Endothelial cell of umbilical vein (primary cell): ENCODE data around the gene TMEM50B. TPM values are rescaled to one million over a fixed set of nuclear protein-coding genes. Genes with fewer than 3 reads are reported as not detected.

Experiments used
- BruUV-seq: library from RNA; stranded (reverse); fragments of 400-500 nt; replicated peaks from 2 replicates; lab custom pipeline; 2021; lab: Mats Ljungman, UMichigan
- CTCF ChIA-PET: fragments of 300-600, 350-600 bp; sonication (Branson Sonifier 250); formaldehyde crosslinking; loops from one replicate; lab custom pipeline; 2021; ENCODE audit warnings: antibody characterized with exemption, inconsistent platforms; lab: Charles Lee
- POLR2A ChIA-PET: fragments of 300-600, 350-600 bp; sonication (Branson Sonifier 250); formaldehyde crosslinking; loops from one replicate; lab custom pipeline; 2021; ENCODE audit warnings: antibody characterized with exemption, inconsistent platforms; lab: Charles Lee
- DNase-seq: peaks from one replicate; pipeline ENCODE4 v3.0.0-alpha.2; 2011; ENCODE audit warnings: low read depth, low spot score
- FAIRE-seq: peaks from 2 replicates; lab custom pipeline; 2011; peaks lifted over from hg19 to GRCh38; lab: Jason Lieb, UNC
- H2AFZ ChIP-seq: 2 replicates; pipeline ENCODE4 v1.6.0; 2012; ENCODE audit warnings: low read depth, low read length, control low read depth, inconsistent platforms
- H3K27ac ChIP-seq: 2 replicates; pipeline ENCODE4 v1.5.1; 2011; ENCODE audit warnings: low read depth, mild to moderate bottlenecking, control low read depth, low read length, moderate library complexity; ENCODE audit not compliant: insufficient read depth
- H3K27me3 ChIP-seq, 2 experiments: 2 replicates each; pipeline versions ENCODE4 v1.6.0 to v1.6.1; 2011; ENCODE audit warnings: low read length in 2 of 2, mixed read lengths in 1 of 2; ENCODE audit not compliant: control insufficient read depth in 2 of 2, insufficient read depth in 2 of 2
- H3K36me3 ChIP-seq, 2 experiments: 2 replicates in 1 of 2; 3 replicates in 1 of 2; pipeline ENCODE4 v1.5.1; 2011; ENCODE audit warnings: low read length in 2 of 2, mild to moderate bottlenecking in 1 of 2, moderate library complexity in 1 of 2; ENCODE audit not compliant: control insufficient read depth in 2 of 2, insufficient read depth in 2 of 2; ENCODE audit errors: extremely low read depth in 1 of 2
- H3K4me1 ChIP-seq: 3 replicates; pipeline ENCODE4 v1.5.1; 2011; ENCODE audit warnings: mild to moderate bottlenecking, low read length; ENCODE audit not compliant: control insufficient read depth, insufficient read depth; ENCODE audit errors: extremely low read depth
- H3K4me2 ChIP-seq: 2 replicates; pipeline ENCODE4 v1.6.1; 2011; ENCODE audit warnings: low read length, control low read depth, mixed read lengths; ENCODE audit not compliant: insufficient read depth
- H3K4me3 ChIP-seq, 3 experiments: fragments of 200-600 bp in 1 of 3; sonication (generic), shearing (Covaris generic) in 1 of 3; replicated peaks in 1 of 3; 2 replicates each; pipeline ENCODE4 v1.5.1; 2011 to 2016; ENCODE audit warnings: control low read depth in 3 of 3, low read length in 3 of 3, mild to moderate bottlenecking in 2 of 3, inconsistent platforms in 1 of 3, low read depth in 1 of 3, moderate library complexity in 1 of 3; ENCODE audit not compliant: insufficient read depth in 1 of 3
- H3K79me2 ChIP-seq: 2 replicates; pipeline ENCODE4 v1.6.0; 2012; ENCODE audit warnings: low read length, inconsistent platforms; ENCODE audit not compliant: control insufficient read depth, insufficient read depth
- H3K9ac ChIP-seq: replicated peaks from 2 replicates; pipeline ENCODE3; 2011; ENCODE audit warnings: low read length, control low read depth; ENCODE audit not compliant: insufficient read depth; ENCODE audit errors: extremely low read depth
- H3K9me1 ChIP-seq: replicated peaks from 3 replicates; pipeline ENCODE4 v1.6.0; 2011; ENCODE audit warnings: mild to moderate bottlenecking, low read length; ENCODE audit not compliant: control insufficient read depth, insufficient read depth; ENCODE audit errors: extremely low read depth
- H3K9me3 ChIP-seq: replicated peaks from 2 replicates; pipeline ENCODE4 v1.5.1; 2012; ENCODE audit warnings: low read length, inconsistent platforms; ENCODE audit not compliant: control insufficient read depth, insufficient read depth
- H4K20me1 ChIP-seq: replicated peaks from 2 replicates; pipeline ENCODE3; 2011; ENCODE audit warnings: mild to moderate bottlenecking, low read length; ENCODE audit not compliant: control insufficient read depth, insufficient read depth; ENCODE audit errors: extremely low read depth
- EZH2 ChIP-seq: IDR thresholded peaks from 2 replicates; pipeline ENCODE4 v1.6.1; 2012; ENCODE audit warnings: borderline replicate concordance, low read depth, mild to moderate bottlenecking, moderate library complexity, low read length, inconsistent platforms; ENCODE audit not compliant: severe bottlenecking
- FOS ChIP-seq: IDR thresholded peaks from 2 replicates; pipeline ENCODE4 v1.6.1; 2011; ENCODE audit warnings: mild to moderate bottlenecking, low read length, moderate library complexity, borderline replicate concordance; ENCODE audit not compliant: insufficient read depth
- GATA2 ChIP-seq: IDR thresholded peaks from 2 replicates; pipeline ENCODE4 v1.7.0; 2011; ENCODE audit warnings: low read depth, mild to moderate bottlenecking, moderate library complexity, mixed read lengths, low read length; ENCODE audit not compliant: insufficient read length, insufficient read depth
- JUN ChIP-seq: IDR thresholded peaks from 2 replicates; pipeline ENCODE4 v1.6.1; 2011; ENCODE audit warnings: borderline replicate concordance, low read depth; ENCODE audit not compliant: insufficient read length, insufficient read depth
- MAX ChIP-seq: IDR thresholded peaks from 2 replicates; pipeline ENCODE4 v1.6.1; 2011; ENCODE audit not compliant: insufficient read depth, insufficient read length
- MYC ChIP-seq: IDR thresholded peaks from one replicate; pipeline ENCODE4 v1.6.1; 2011; ENCODE audit warnings: mild to moderate bottlenecking, low read depth, low read length
- POLR2A ChIP-seq: IDR thresholded peaks from 2 replicates; pipeline ENCODE4 v1.6.1; 2012; ENCODE audit warnings: low read depth, mild to moderate bottlenecking, control low read depth, low read length
- POLR2AphosphoS5 ChIP-seq: IDR thresholded peaks from 2 replicates; pipeline ENCODE4 v1.6.1; 2012; ENCODE audit warnings: low read depth, mild to moderate bottlenecking, control low read depth, low read length, moderate library complexity; ENCODE audit not compliant: insufficient read depth
- dilution Hi-C: fragments of 300-500 bp; cut with MboI; formaldehyde crosslinking; loops from one replicate; pipeline ENCODE4 v1.15.0; 2019; ENCODE audit warnings: low sequenced_read_pairs; ENCODE audit not compliant: extremely low pct_ligation_motif_present
- intact Hi-C: fragments of 100-400 bp; cut with micrococcal nuclease; formaldehyde crosslinking; loops from one replicate; pipeline ENCODE4 v1.10.0; 2022
- polyA plus RNA-seq, 4 experiments: library from polyadenylated mRNA; depleted of rRNA in 3 of 4; stranded (reverse) in 3 of 4; unstranded in 1 of 4; fragments of >200 nt; gene quantifications; 2 replicates each; pipeline versions ENCODE4 v1.2.1 to v1.2.3, GENCODE V29; 2011 to 2012; ENCODE audit warnings: missing spikeins in 1 of 4
- total RNA-seq: library from RNA; stranded (reverse); gene quantifications from 2 replicates; pipeline ENCODE4 v1.2.3, GENCODE V29; 2021

The TMEM50B gene
- total and polyA plus RNA-seq, 2 donors (not counting 3 experiments of a cell fraction or from before 2014, with no cell fraction given), result 25.1 to 29.3 TPM

- no peaks in the 10 kb centered on the region for H3K27me3 ChIP-seq
- FAIRE-seq (peak; percentile 99), DNase-seq (peak; percentile 92)
- no peak overlapping the region for H3K4me3 ChIP-seq
- BruUV-seq, result no TSS peak
- H2AFZ ChIP-seq, result no peak overlapping the region
- no peaks in the 10 kb centered on the region for H3K79me2 ChIP-seq
- H3K27ac ChIP-seq, result peak overlapping the region; percentile 58
- H3K9ac ChIP-seq, result peak overlapping the region; percentile 43
- H3K4me2 ChIP-seq, result peak overlapping the region; percentile 59
- H3K9me1 ChIP-seq, result no peaks in the 10 kb centered on the region
- ChIA-PET POLR2A (no interaction called here), CTCF (interaction anchor here (1.0 to 2.6 kb wide), 7 partner anchors 10 to 238 kb away, joined by 3 to 17 read pairs (median 6); no protein-coding TSS in a partner anchor)
- no peaks in the 10 kb centered on the region for H3K9me3 ChIP-seq
- dilution Hi-C loops (no loop called here), intact Hi-C loops (loop anchor here (2.0 kb wide), 1 partner anchor 54 kb away; no protein-coding TSS in a partner anchor)
- no peaks in the 10 kb centered on the region for H4K20me1 ChIP-seq
- peaks cover 15% of the 10 kb centered on the region for H3K4me1 ChIP-seq
- TF ChIP-seq GATA2, result no peak
- TF ChIP-seq POLR2AphosphoS5, result no peak
- no peak for TF ChIP-seq MAX
- TF ChIP-seq JUN, result peak; percentile 90
- TF ChIP-seq EZH2, result no peak
- TF ChIP-seq MYC, result no peak
- TF ChIP-seq FOS, result peak; percentile 96
- no peak for TF ChIP-seq POLR2A
- peaks cover 10 to 28% of the 10 kb centered on the region in 2 experiments for H3K36me3 ChIP-seq
Measured at GRCh38 chr21:33434770-33435360, 44.9 kb downstream of the TMEM50B start.
